MM.1S (cell line): ENCODE measurements around the gene FAM161B.

Experiments
- DNase-seq: peaks from one replicate; pipeline ENCODE4 v3.0.0-alpha.2; 2015
- H2AFZ ChIP-seq: fragments of 300-600 bp; sonication (generic); 2 replicates; pipeline ENCODE4 v1.6.0; 2016; ENCODE audit warnings: antibody characterized with exemption, low read length
- H3F3A ChIP-seq: fragments of 300-600 bp; sonication (generic); 2 replicates; pipeline ENCODE4 v1.6.1; 2016; ENCODE audit warnings: mild to moderate bottlenecking, antibody characterized with exemption, low read length, moderate library complexity, mixed read lengths; ENCODE audit not compliant: insufficient read depth
- H3K27ac ChIP-seq: fragments of 300-600 bp; sonication (generic); 2 replicates; pipeline ENCODE4 v1.5.1; 2016; ENCODE audit warnings: mild to moderate bottlenecking, low read length
- H3K27me3 ChIP-seq: fragments of 300-600 bp; sonication (generic); replicated peaks from 2 replicates; pipeline ENCODE4 v1.6.0; 2016; ENCODE audit warnings: low read length; ENCODE audit not compliant: insufficient read depth
- H3K36me3 ChIP-seq: fragments of 300-600 bp; sonication (generic); replicated peaks from 2 replicates; pipeline ENCODE4 v1.6.1; 2016; ENCODE audit warnings: mild to moderate bottlenecking, low read length, mixed read lengths; ENCODE audit not compliant: insufficient read depth
- H3K4me1 ChIP-seq: fragments of 300-600 bp; sonication (generic); 2 replicates; pipeline ENCODE4 v1.6.1; 2016; ENCODE audit warnings: low read length, mixed read lengths
- H3K4me2 ChIP-seq: fragments of 300-600 bp; sonication (generic); 2 replicates; pipeline ENCODE4 v1.6.0; 2016; ENCODE audit warnings: low read depth, low read length
- H3K4me3 ChIP-seq: fragments of 300-600 bp; sonication (generic); 2 replicates; pipeline ENCODE4 v1.5.1; 2016; ENCODE audit warnings: low read length, mixed read lengths
- H3K79me2 ChIP-seq: fragments of 300-600 bp; sonication (generic); 2 replicates; pipeline ENCODE4 v1.6.1; 2016; ENCODE audit warnings: mixed run types, low read length, mixed read lengths
- H3K9ac ChIP-seq: fragments of 300-600 bp; sonication (generic); 2 replicates; pipeline ENCODE4 v1.6.1; 2016; ENCODE audit warnings: low read length, mixed read lengths
- H3K9me2 ChIP-seq: fragments of 300-600 bp; sonication (generic); replicated peaks from 2 replicates; pipeline ENCODE4 v1.6.1; 2016; ENCODE audit warnings: mild to moderate bottlenecking, low read length, mixed read lengths; ENCODE audit not compliant: insufficient read depth
- H3K9me3 ChIP-seq: fragments of 300-600 bp; sonication (generic); replicated peaks from 2 replicates; pipeline ENCODE4 v1.6.1; 2016; ENCODE audit warnings: mild to moderate bottlenecking, low read length, mixed read lengths; ENCODE audit not compliant: insufficient read depth
- H4K20me1 ChIP-seq: fragments of 300-600 bp; sonication (generic); 2 replicates; pipeline ENCODE4 v1.6.1; 2016; ENCODE audit warnings: mild to moderate bottlenecking, low read length, moderate library complexity, mixed read lengths; ENCODE audit not compliant: insufficient read depth
- EZH2 ChIP-seq: fragments of 300-600 bp; sonication (generic); optimal IDR thresholded peaks from 2 replicates; pipeline ENCODE3; 2017; ENCODE audit warnings: low read depth, mild to moderate bottlenecking, antibody characterized with exemption, low read length, mixed read lengths
- EZH2phosphoT487 ChIP-seq: fragments of 300-600 bp; sonication (generic); IDR thresholded peaks from 2 replicates; pipeline ENCODE4 v1.6.1; 2018; ENCODE audit warnings: antibody characterized with exemption, low read length
- TF ChIP-seq, protein P1 (sequence below): fragments of 300-600 bp; sonication (generic); IDR thresholded peaks from 2 replicates; pipeline ENCODE4 v1.5.1; 2016; ENCODE audit warnings: antibody characterized with exemption, low read length, mixed read lengths

Gene FAM161B

GRCh38 chr14:73937012-73937411, 12.9 kb downstream of the FAM161B start:
- Histone ChIP-seq H3F3A (no peaks in the 10 kb centered on the region), H3K36me3 (no peaks in the 10 kb centered on the region), H3K9ac (no peak overlapping the region), H3K27me3 (no peaks in the 10 kb centered on the region), H3K27ac (no peak overlapping the region), H3K4me3 (no peak overlapping the region), H3K79me2 (no peaks in the 10 kb centered on the region), H3K4me2 (no peak overlapping the region), H3K4me1 (no peaks in the 10 kb centered on the region), H3K9me2 (no peaks in the 10 kb centered on the region), H3K9me3 (no peaks in the 10 kb centered on the region), H2AFZ (no peak overlapping the region), H4K20me1 (no peaks in the 10 kb centered on the region; the same call in 1 of the 2 replicates)
- no peak for DNase-seq
- TF ChIP-seq, protein P1, sequence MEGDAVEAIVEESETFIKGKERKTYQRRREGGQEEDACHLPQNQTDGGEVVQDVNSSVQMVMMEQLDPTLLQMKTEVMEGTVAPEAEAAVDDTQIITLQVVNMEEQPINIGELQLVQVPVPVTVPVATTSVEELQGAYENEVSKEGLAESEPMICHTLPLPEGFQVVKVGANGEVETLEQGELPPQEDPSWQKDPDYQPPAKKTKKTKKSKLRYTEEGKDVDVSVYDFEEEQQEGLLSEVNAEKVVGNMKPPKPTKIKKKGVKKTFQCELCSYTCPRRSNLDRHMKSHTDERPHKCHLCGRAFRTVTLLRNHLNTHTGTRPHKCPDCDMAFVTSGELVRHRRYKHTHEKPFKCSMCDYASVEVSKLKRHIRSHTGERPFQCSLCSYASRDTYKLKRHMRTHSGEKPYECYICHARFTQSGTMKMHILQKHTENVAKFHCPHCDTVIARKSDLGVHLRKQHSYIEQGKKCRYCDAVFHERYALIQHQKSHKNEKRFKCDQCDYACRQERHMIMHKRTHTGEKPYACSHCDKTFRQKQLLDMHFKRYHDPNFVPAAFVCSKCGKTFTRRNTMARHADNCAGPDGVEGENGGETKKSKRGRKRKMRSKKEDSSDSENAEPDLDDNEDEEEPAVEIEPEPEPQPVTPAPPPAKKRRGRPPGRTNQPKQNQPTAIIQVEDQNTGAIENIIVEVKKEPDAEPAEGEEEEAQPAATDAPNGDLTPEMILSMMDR = no peak
- TF ChIP-seq EZH2phosphoT487 (no peak), EZH2 (no peak)

DNA sequence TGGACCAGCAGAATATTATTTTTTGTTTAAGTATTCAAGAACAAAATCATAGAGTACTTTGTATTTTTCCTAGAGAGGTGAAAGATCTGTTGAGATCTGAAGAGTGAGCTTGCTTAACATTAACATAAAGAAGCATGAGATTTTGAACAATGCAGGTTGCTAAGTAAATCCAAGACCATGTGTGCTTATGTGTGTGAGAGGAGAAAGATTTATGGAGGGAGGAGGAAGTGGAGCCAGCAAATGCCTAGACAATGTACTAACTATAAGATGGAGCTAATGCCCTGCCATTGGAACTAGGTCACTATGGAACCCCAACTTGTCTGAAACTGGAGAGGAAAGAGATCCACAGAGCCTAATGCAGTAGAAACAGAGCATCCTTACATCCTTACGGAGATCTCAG, 13.3 kb downstream of the FAM161B start:
- H3K9ac ChIP-seq = no peak overlapping the region
- H2AFZ ChIP-seq = no peak overlapping the region
- H3K4me2 ChIP-seq = no peak overlapping the region
- no peaks in the 10 kb centered on the region for H3K9me2 ChIP-seq
- TF ChIP-seq EZH2 (no peak), EZH2phosphoT487 (no peak)
- TF ChIP-seq, protein P1 = no peak
- H3K4me1 ChIP-seq = no peaks in the 10 kb centered on the region
- no peaks in the 10 kb centered on the region for H3F3A ChIP-seq
- no peaks in the 10 kb centered on the region; the same call in 1 of the 2 replicates for H4K20me1 ChIP-seq
- H3K27me3 ChIP-seq = no peaks in the 10 kb centered on the region
- DNase-seq = no peak
- no peaks in the 10 kb centered on the region for H3K36me3 ChIP-seq
- H3K27ac ChIP-seq = no peak overlapping the region
- no peaks in the 10 kb centered on the region for H3K79me2 ChIP-seq
- H3K4me3 ChIP-seq = no peak overlapping the region
- no peaks in the 10 kb centered on the region for H3K9me3 ChIP-seq

- DNase-seq = no peak
- H3K9me2 ChIP-seq = no peaks in the 10 kb centered on the region
- no peaks in the 10 kb centered on the region for H3K36me3 ChIP-seq
- no peaks in the 10 kb centered on the region for H3K79me2 ChIP-seq
- no peak overlapping the region for H2AFZ ChIP-seq
- no peak overlapping the region for H3K27ac ChIP-seq
- H3K9ac ChIP-seq = no peak overlapping the region
- no peaks in the 10 kb centered on the region for H3F3A ChIP-seq
- H3K4me3 ChIP-seq = no peak overlapping the region
- H3K27me3 ChIP-seq = no peaks in the 10 kb centered on the region
- no peaks in the 10 kb centered on the region; the same call in 1 of the 2 replicates for H4K20me1 ChIP-seq
- TF ChIP-seq, protein P1 = peak; percentile 11; the same call in 1 of the 2 replicates
- TF ChIP-seq EZH2phosphoT487 = no peak
- no peak for TF ChIP-seq EZH2
- no peak overlapping the region for H3K4me2 ChIP-seq
- no peaks in the 10 kb centered on the region for H3K9me3 ChIP-seq
- H3K4me1 ChIP-seq = no peaks in the 10 kb centered on the region
Measured at GRCh38 chr14:73935666-73936065, 14.2 kb downstream of the FAM161B start.
